SH-SY5Y (cell line): Measurements from ENCODE around the gene LSMEM2.
A peak's percentile ranks its signal among the peaks of the same experiment; 100 is the strongest.

Experiments used
- GATA2 ChIP-seq: IDR thresholded peaks from 2 replicates; pipeline ENCODE4 v1.6.1; 2011; ENCODE audit warnings: mild to moderate bottlenecking, low read depth, low read length
- GATA3 ChIP-seq: IDR thresholded peaks from 2 replicates; pipeline ENCODE4 v1.6.1; 2011; ENCODE audit warnings: low read depth, mild to moderate bottlenecking, low read length, moderate library complexity

LSMEM2 gene

DNA sequence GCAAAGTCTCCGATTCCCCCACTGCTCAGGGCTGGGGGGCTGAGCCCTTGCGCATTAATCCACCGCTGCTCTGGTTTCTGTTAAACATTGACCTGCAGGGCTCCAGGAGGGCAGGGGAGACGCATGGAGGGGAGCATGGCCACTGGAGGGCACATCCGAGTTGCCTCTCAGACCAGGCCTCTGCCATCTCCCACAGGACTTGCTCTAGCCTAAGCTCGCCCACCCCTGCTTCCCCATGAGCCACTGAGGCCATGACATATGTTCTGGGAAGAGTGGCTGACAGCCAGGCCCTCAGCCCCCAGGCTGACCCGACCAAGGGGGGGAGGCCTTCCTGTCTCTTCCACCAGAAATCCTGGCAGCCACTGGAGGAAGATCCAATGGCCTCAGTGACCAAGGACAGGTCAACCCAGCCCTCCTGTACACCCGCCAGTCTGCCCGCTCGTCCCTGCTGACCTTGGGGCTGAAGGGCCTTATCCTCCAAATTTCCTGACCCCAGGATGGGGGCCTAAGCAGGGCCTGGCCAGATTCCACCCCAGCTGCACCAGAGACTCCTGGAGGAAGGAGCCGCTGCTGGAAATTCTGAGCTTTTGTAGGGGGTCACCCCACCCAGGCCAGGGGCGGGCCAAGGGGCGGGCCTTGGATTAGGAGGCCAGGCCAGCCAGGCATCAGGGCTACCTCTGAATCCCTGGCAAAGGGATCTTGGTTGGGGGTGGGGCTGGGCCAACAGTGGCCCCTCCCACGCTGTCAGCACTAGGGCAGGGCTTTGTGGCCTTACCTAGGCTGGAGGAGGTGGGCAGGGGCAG, 24.3 kb downstream of the LSMEM2 start, which contains the start of gene HYAL1:
HYAL1 (minus strand) TSS at position 562 of the 803 bp plus-strand sequence. CDS start 618 bp downstream, outside the sequence.
- TF ChIP-seq GATA2 (no peak), GATA3 (no peak)

DNA sequence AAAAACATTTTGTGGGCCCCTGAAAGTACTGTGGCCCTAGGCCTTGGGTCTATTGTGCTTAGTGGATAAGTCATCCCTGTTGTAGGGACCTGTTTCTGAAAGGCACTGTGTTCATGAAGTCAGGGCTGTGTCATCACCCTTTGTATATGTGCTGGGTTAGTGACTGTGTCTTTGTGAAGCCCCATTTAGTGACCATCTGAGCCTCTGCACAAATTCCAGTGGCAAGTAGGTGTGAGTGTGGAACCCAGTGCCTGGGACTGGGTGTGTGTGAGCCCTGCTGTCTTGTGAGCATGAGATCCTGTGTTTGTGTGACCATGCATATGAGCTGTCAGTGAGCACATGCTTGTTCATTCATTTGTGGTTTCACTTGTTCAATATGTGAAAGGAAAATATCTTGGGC, 25.7 kb downstream of the LSMEM2 start:
- no peak for TF ChIP-seq GATA3
- no peak for TF ChIP-seq GATA2

DNA sequence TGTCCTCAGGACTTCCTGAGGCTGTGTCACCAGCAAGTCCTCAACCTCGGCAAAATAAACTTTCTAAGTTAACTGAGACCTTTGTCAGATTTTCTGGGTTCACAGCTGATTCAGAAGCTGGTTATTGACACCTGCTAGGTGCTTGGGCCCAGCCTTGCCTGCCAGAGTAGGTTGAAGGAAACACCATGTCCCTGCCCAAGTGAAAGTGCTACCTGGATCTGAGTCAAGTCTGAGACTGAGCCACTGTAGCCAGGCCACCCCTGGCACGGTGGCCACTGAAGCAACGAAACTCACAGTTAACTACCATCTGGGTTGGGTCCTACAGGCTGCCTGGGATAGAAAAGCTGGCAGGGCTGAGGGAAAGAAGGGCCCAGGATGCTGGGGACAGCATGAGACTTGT, 35.5 kb downstream of the LSMEM2 start:
- TF ChIP-seq GATA2 = no peak
- no peak for TF ChIP-seq GATA3

DNA sequence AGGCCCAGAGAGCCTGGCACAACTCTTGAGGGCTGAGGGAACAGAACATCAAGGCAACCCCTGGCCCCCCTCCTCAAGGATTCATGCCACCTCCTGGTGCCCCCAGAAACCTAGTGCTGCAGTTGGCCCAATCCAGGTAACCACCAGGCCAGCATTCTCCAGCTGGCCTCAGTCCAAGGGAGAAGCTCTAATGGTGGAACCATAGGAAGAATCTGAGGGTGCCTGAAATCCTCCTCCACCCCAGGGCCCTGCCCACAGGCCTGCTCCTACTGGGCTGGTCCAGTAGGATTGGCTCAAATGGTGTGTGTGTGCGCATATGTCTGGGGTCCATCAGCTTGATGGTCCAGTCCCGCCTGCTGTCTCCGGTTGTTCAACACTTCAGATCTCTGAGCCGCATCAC, 35.9 kb downstream of the LSMEM2 start:
- no peak for TF ChIP-seq GATA2
- TF ChIP-seq GATA3 = no peak

DNA sequence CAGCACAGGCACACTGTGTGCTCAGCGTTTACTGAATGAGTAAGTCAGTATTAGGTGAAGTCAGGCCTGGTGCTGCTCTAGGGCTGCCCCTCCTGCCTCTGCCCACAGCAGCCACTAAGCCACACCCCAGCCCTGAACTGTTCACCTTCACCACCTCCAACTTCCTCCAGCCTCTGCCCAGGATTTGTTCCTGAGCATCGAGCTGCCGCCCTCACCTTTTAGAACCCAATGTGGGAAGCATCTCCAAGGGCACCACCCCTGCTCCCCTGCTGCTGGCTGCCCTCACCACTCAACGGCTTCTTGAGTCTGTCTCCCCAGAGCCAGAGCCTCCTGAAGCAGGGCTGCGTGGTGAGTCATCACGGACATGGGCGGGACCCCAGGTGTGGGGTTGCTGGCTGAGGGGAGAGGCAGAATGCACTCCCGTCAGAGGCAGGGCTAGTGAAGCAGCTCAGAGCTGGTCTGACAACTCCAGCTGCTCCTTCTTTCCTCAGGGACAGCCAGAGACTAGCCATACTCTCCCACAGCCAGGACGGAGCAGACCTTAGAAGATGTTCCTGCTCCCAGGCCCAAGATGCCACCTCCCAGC, 37.9 kb downstream of the LSMEM2 start:
- TF ChIP-seq GATA3 = no peak
- TF ChIP-seq GATA2 = no peak

DNA sequence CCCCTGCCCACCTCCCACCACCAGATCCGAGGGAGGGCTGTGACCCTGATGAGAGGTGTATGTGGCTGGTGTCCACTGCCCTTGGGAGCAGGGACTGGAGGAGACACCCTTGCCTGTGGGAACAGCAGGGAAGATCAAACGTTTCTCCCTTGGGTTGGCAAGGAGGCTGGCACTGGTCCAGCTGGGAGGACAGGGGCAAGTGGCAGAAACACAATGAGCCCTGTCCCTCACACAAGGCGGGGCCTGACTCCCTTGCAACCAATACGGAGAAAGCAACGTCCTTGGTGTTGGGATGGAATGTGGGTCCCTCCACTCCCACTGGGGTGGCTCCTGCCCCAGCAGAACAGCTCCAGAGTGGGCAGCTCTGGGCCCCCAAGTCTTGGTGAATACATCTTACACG, 38.4 kb downstream of the LSMEM2 start:
- no peak for TF ChIP-seq GATA2
- TF ChIP-seq GATA3 = no peak

DNA sequence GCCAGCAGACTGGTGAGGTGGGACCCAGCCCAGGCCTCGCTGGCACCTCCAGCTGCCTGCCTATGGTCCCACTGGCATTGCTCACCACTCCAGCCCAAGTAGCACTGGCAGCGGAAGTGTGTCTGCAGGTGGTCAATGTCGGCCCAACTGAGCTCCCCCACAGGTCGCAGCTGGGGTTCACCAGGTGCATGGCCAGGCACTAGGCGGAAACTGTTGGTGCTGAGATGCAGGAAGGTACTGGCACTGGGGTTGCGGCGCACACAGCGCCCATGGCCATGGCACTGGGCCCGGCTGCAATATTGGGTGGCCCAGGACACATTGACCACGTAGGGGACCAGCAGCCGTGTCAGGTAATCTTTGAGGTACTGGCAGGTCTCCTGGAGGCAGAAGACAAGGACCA, 39.3 kb downstream of the LSMEM2 start:
- no peak for TF ChIP-seq GATA2
- TF ChIP-seq GATA3 = no peak

DNA sequence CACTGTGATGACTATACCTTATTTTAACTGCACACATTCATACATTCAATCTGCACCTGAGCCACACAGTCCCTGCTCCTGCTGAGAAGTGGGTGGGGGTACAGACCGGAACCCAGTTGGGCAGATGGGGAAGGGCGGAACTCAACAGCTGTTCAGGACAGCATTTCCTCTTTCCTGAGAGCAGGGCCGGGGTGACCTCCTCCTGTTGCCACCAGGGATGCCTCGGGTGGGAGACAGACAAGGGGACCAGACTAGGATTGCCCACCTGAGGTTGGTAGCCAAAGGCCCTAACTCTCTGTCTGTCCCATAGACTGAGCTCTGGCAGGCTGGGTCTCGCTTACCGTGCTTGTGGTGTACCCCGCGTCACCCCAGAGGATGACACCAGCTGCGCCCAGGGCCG, 39.7 kb downstream of the LSMEM2 start:
- no peak for TF ChIP-seq GATA2
- no peak for TF ChIP-seq GATA3

DNA sequence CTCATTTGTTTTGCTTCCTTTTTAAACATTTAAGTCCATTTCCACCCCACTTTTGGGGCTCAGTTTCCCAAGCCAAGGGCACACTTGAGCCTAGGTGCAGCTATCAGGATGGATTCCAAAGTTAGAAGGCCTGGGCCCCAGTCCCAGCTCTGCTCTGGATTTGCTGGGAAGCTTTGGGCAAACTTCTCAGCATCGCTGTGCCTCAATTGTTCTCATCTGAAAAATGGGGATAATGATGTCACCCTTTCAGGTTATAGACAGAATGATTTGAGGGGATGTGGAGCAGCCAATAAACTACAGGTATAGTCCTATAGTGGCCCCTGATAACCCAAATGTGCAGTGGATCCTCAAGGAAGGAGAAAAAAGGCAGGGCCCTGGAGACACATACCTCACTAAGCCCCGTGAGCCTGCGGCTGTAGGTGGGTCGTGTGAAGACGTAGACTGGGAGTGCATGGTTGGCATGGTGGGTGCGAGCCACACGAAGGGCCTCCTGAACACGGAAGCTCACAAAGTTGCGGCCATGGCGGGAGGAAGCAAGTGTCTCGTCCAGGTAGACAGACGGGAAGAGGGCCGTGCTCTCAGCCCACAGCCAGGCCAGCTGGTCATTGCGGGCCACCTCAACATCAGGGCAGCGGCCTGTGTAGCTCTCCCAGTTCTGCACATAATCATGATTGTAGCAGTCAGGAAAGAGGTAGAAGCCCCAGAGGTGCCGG, 40.5 kb downstream of the LSMEM2 start:
- TF ChIP-seq GATA2 (no peak), GATA3 (no peak)

DNA sequence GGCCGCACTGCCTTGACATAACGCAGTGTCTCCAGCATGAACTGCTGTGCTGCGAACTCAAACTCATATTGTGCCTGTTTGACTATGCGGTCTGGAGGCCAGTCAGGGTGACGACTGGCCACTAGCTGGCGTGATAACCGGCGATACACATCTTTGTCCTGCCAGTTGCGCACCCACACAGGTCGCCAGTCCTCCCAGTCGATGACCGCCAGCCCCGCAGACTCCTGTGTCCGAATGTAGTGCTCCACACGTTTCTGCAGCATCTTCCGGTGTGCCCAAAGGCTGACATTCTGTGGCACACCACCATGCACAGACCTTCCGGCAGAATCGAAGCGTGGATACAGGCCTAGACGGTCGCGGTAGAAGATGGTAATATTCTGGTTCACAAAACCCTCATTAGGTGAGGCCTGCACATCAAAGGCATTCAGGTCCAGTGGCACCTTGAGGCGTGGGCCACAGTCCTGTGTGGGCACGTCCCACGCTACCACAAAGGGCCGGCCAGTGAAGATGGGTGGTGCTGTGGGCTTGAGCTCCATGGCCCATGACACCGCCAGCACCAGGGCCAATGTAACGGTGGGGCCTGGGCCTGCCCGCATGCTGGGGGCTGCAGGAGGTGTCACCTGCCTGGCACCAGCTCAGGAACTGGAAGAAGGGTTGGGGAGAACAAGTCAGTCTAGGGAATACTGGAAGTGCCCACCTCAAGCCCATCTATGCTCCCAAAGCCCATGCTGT, 41.2 kb downstream of the LSMEM2 start:
- no peak for TF ChIP-seq GATA3

DNA sequence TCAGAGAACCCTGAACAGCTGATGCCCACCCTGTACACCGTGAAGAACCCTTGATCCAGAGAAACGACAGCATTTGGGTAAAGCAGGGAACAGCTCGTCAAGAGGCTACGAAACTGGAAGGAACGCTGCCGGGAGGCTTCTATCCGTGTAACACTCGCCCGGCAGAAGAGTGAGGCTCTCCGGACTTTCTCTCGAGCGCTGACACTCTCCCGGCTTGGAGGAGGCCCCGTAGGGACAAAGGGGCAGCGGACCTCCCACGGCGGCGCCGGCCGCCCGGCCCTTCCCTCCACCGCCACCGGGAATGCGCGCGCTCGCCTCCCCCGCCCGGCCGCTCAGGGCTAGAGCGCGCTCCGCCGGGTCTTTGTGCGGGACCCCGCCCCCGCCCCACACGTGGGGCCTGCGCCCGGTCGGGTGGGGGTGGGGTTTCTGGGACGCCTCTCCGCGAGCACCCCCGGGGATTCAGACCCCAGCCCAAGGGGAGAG, 42.0 kb downstream of the LSMEM2 start:
- TF ChIP-seq GATA2 (no peak), GATA3 (no peak)

DNA sequence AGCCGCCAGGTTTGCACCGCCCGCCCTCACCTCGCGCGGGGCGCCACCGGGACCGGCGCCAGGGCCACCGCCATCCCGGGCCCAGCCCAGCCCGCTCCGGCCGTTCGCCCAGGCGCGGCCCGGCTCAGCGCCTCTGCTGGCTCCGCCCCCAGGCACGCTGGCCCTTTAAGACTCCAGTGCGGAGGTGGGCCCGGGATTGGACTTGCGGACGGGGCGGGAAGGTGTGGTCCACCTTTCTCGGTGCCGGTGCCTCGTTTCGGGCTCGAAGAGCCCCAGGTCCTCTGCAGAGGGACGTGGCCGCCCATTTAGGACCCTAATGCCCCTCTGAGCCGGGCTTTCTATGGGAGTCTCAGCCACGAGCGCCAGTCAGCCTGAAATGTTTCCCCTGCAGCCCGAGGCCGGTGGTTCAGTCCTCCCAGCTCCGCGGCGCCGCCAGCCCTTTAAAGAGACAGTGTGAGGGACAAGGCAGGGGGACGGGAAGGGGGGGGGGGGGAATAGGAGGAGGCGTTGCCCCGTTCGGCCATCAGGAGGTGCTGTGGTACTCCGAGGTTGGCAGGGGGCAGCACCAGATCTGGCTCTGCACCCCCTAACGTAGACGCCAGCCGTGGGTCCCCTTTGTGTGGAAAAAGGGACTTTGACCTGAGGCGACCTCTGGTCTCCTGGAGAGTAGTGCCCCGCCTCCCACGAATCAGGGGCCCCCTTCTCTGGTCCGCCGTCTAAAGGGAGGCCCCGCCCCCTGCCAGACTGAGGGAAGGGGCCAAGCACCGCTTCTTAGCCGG, 42.6 kb downstream of the LSMEM2 start:
- TF ChIP-seq GATA3 (no peak), GATA2 (peak; percentile 18; the same call in 1 of the 2 replicates)

DNA sequence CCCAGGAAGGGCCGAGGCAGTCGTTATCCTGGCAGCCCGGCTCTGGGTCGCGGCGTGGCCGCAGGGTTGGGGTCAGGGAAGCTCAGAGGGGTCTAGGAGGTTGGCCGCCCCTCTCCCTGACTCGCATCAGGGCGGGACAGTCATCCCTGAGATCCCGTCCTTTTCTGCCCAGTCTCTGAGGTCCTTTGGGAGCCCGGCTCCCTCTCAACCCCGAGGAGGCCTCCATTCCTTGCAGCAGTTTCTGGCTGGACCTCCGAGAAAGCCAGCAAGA, 43.2 kb downstream of the LSMEM2 start:
- TF ChIP-seq GATA2 (no peak), GATA3 (no peak)
